PC-3 (cell line): ENCODE data around the gene CFAP410. TPM values are rescaled to one million over a fixed set of nuclear protein-coding genes. Genes with fewer than 3 reads are reported as not detected.
"Not testable (repeated sequence)": the region's sequence is repeated elsewhere in the genome, so short reads cannot be mapped to it uniquely, and the experiment has no call there.

ENCODE experiments used
- ATAC-seq: fragments of 200-7000 bp; cut with Tn5 transposase; 2 replicates; pipeline ENCODE4 v1.9.1; 2020; ENCODE audit warnings: mild to moderate bottlenecking, moderate library complexity
- BruUV-seq: library from RNA; stranded (reverse); fragments of 400-500 nt; replicated peaks from 2 replicates; lab custom pipeline; 2021; lab: Mats Ljungman, UMichigan
- CTCF ChIA-PET: fragments of 300-600 bp; sonication (Branson Sonifier 250); formaldehyde crosslinking; loops from one replicate; lab custom pipeline; 2022; ENCODE audit warnings: antibody characterized with exemption; lab: Charles Lee
- POLR2A ChIA-PET: fragments of 300-600 bp; sonication (Branson Sonifier 250); formaldehyde crosslinking; loops from one replicate; lab custom pipeline; 2022; ENCODE audit warnings: antibody characterized with exemption; ENCODE audit not compliant: unreplicated experiment; lab: Charles Lee
- DNase-seq: peaks from one replicate; pipeline ENCODE4 v3.0.0-alpha.2; 2015
- H2AFZ ChIP-seq: fragments of 300-600 bp; sonication (generic); 2 replicates; pipeline ENCODE4 v1.6.0; 2016; ENCODE audit warnings: antibody characterized with exemption, low read length
- H3F3A ChIP-seq: fragments of 300-600 bp; sonication (generic); one replicate; pipeline ENCODE4 v1.6.0; 2017; ENCODE audit warnings: antibody characterized with exemption, low read length, control low read depth, mild to moderate bottlenecking; ENCODE audit not compliant: unreplicated experiment
- H3K27ac ChIP-seq: fragments of 300-600 bp; sonication (generic); 2 replicates; pipeline ENCODE4 v1.5.1; 2016; ENCODE audit warnings: mild to moderate bottlenecking, low read length
- H3K27me3 ChIP-seq: fragments of 300-600 bp; sonication (generic); 2 replicates; pipeline ENCODE4 v1.6.1; 2016; ENCODE audit warnings: low read length, mixed read lengths
- H3K36me3 ChIP-seq: fragments of 300-600 bp; sonication (generic); 2 replicates; pipeline ENCODE4 v1.6.1; 2016; ENCODE audit warnings: low read depth, mixed run types, low read length, mixed read lengths
- H3K4me1 ChIP-seq: fragments of 300-600 bp; sonication (generic); 2 replicates; pipeline ENCODE4 v1.5.1; 2016; ENCODE audit warnings: low read length; ENCODE audit not compliant: insufficient read depth
- H3K4me2 ChIP-seq: fragments of 300-600 bp; sonication (generic); 2 replicates; pipeline ENCODE4 v1.6.0; 2016; ENCODE audit warnings: low read length
- H3K4me3 ChIP-seq: fragments of 300-600 bp; sonication (generic); 2 replicates; pipeline ENCODE4 v1.5.1; 2016; ENCODE audit warnings: mild to moderate bottlenecking, low read length, mixed read lengths
- H3K79me2 ChIP-seq: fragments of 300-600 bp; sonication (generic); 2 replicates; pipeline ENCODE4 v1.6.1; 2017; ENCODE audit warnings: low read length, mixed read lengths
- H3K9ac ChIP-seq: fragments of 300-600 bp; sonication (generic); 2 replicates; pipeline ENCODE4 v1.6.0; 2016; ENCODE audit warnings: mild to moderate bottlenecking, low read length
- H3K9me2 ChIP-seq: fragments of 300-600 bp; sonication (generic); replicated peaks from 2 replicates; pipeline ENCODE4 v1.6.1; 2016; ENCODE audit warnings: mixed run types, low read length, mixed read lengths
- H3K9me3 ChIP-seq: fragments of 300-600 bp; sonication (generic); 2 replicates; pipeline ENCODE4 v1.6.1; 2016; ENCODE audit warnings: low read length, mixed read lengths
- H4K20me1 ChIP-seq: fragments of 300-600 bp; sonication (generic); 2 replicates; pipeline ENCODE4 v1.6.1; 2016; ENCODE audit warnings: low read length, mixed read lengths
- EZH2 ChIP-seq: fragments of 300-600 bp; sonication (generic); IDR thresholded peaks from one replicate; pipeline ENCODE4 v1.6.1; 2017; ENCODE audit warnings: antibody characterized with exemption, mild to moderate bottlenecking, low read length; ENCODE audit not compliant: unreplicated experiment
- EZH2phosphoT487 ChIP-seq: fragments of 300-600 bp; sonication (generic); IDR thresholded peaks from 2 replicates; pipeline ENCODE4 v1.6.1; 2018; ENCODE audit warnings: mild to moderate bottlenecking, antibody characterized with exemption, low read length, borderline replicate concordance
- intact Hi-C: fragments of 100-400 bp; cut with micrococcal nuclease; formaldehyde crosslinking; loops from 2 replicates; pipeline ENCODE4 v1.9.0; 2023
- total RNA-seq: library from RNA; depleted of rRNA; stranded (reverse); fragments of >200 nt; gene quantifications from 2 replicates; pipeline ENCODE4 v1.2.3, GENCODE V29; 2014
- TF ChIP-seq, protein P1 (sequence below): fragments of 300-600 bp; sonication (generic); conservative IDR thresholded peaks from 2 replicates; pipeline ENCODE4 v1.5.1; 2017; ENCODE audit warnings: antibody characterized with exemption, low read depth, mild to moderate bottlenecking, low read length

Gene CFAP410
- total RNA-seq, 1 experiment from 2014 or later, result 18.4 TPM

DNA sequence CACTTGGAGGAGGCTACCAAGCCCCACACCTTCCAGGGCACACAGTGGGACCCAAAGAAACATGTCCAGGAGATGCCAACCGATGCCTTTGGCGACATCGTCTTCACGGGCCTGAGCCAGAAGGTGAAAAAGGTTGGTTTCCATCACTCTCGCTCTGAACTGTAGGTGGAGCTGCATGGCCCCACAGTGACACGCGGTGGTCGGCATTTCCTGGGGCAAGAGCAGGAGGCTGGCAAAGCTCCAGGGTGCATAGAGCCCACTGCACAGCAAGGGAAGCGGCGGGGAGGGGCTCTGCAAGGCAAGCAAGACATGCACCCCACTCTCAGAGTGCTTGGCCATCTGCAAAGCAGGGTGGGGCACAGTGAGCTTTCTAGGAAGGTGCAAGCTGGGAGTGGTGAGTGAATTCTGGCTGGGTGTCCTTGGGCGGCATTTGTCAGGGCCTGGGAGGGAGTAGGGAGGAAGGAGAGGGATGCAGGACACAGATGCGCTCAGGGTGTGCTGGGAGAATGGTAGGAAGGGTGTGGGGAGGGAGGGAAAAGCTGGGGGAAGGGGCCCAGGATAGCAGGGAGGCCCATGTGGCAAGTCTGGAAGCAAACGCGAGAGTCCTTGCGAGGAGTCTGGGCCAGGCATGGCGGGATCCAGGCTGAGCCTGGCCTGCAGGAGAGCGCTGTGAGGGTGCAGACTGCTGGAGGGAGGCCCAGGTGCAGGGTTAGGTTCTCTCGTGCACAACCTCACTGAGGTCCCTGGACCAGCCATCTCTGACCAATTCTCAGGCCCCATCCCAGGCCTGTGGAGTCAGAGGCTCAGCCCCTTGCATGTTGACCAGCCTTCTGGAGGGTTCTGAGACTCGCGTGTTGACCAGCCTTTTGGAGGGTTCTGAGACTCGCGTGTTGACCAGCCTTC is 25.2 kb upstream of the CFAP410 start:
- CTCF ChIA-PET, result no interaction called here
- Histone ChIP-seq H3K9me3 (0 out of 2 replicates have a peak, but pooled peaks cover 3% of the 10 kb centered on the region), H2AFZ (no peak overlapping the region), H3F3A (no peaks in the 10 kb centered on the region), H3K4me2 (no peak overlapping the region), H3K27ac (no peak overlapping the region), H3K9ac (no peak overlapping the region), H3K79me2 (no peaks in the 10 kb centered on the region), H3K36me3 (no peaks in the 10 kb centered on the region), H3K9me2 (no peaks in the 10 kb centered on the region), H3K4me3 (no peak overlapping the region), H4K20me1 (no peaks in the 10 kb centered on the region), H3K4me1 (no peaks in the 10 kb centered on the region), H3K27me3 (peaks cover 7% of the 10 kb centered on the region; the same call in 1 of the 2 replicates)
- no TSS peak for BruUV-seq
- intact Hi-C loops, result no loop called here
- POLR2A ChIA-PET, result no interaction called here
- no peak for TF ChIP-seq EZH2
- TF ChIP-seq, protein P1, sequence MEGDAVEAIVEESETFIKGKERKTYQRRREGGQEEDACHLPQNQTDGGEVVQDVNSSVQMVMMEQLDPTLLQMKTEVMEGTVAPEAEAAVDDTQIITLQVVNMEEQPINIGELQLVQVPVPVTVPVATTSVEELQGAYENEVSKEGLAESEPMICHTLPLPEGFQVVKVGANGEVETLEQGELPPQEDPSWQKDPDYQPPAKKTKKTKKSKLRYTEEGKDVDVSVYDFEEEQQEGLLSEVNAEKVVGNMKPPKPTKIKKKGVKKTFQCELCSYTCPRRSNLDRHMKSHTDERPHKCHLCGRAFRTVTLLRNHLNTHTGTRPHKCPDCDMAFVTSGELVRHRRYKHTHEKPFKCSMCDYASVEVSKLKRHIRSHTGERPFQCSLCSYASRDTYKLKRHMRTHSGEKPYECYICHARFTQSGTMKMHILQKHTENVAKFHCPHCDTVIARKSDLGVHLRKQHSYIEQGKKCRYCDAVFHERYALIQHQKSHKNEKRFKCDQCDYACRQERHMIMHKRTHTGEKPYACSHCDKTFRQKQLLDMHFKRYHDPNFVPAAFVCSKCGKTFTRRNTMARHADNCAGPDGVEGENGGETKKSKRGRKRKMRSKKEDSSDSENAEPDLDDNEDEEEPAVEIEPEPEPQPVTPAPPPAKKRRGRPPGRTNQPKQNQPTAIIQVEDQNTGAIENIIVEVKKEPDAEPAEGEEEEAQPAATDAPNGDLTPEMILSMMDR, result no peak
- no peak for TF ChIP-seq EZH2phosphoT487
- no peak for ATAC-seq
- no peak for DNase-seq

DNA sequence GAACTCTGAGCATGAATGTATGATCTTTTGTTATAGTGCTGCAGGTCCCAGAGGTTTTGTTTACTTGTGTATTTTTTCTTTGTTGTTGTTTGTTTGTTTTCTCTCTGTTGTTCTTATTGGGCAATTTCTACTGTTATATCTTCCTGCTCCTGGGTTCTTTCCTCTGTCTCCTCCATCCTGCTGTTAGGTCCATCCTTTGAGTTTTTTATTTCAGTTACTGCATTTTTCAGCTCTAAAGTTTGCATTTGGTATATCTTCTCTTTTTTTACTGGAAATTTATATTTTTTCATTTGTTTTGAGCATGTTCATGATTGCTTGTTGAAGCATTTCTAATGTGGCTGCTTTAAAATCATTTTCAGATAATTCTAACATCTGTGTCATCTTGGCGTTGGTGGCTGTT is 24.1 kb upstream of the CFAP410 start:
- DNase-seq (no peak), ATAC-seq (no peak)
- Histone ChIP-seq H3K4me3 (no peak overlapping the region), H3K36me3 (no peaks in the 10 kb centered on the region), H2AFZ (no peak overlapping the region), H3K9ac (no peak overlapping the region), H3K4me1 (no peaks in the 10 kb centered on the region), H3K27me3 (peaks cover 7% of the 10 kb centered on the region; the same call in 1 of the 2 replicates), H3K79me2 (no peaks in the 10 kb centered on the region), H3K9me3 (0 out of 2 replicates have a peak, but pooled peaks cover 3% of the 10 kb centered on the region), H3K9me2 (no peaks in the 10 kb centered on the region), H3K27ac (no peak overlapping the region), H4K20me1 (no peaks in the 10 kb centered on the region), H3K4me2 (no peak overlapping the region), H3F3A (no peaks in the 10 kb centered on the region)
- ChIA-PET POLR2A (no interaction called here), CTCF (no interaction called here)
- intact Hi-C loops, result no loop called here
- no peak for TF ChIP-seq EZH2phosphoT487
- TF ChIP-seq, protein P1, result no peak
- no peak for TF ChIP-seq EZH2
- no TSS peak for BruUV-seq

DNA sequence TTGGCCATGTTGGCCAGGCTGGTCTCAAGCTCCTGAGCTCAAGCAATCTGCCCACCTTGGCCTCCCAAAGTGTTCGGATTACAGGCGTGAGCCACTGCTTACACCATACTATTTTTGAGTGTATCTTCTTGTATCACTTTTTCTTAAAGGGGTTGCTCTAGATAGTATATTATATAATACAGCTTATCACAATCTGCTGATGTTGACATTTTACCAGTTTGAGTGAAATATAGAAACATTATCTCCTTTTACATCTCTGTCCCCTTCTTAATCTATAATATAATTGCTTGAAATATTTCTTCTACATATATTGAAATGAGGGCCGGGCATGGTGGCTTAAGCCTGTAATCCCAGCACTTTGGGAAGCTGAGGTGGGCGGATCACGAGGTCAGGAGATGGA is 22.7 kb upstream of the CFAP410 start:
- H3K27me3 ChIP-seq, H3K4me3 ChIP-seq, H2AFZ ChIP-seq, CTCF ChIA-PET, intact Hi-C loops, H3K79me2 ChIP-seq, ATAC-seq, BruUV-seq, POLR2A ChIA-PET, H3K9me3 ChIP-seq, H4K20me1 ChIP-seq, H3F3A ChIP-seq, H3K4me2 ChIP-seq, H3K4me1 ChIP-seq, H3K9ac ChIP-seq, DNase-seq, H3K36me3 ChIP-seq, H3K9me2 ChIP-seq, H3K27ac ChIP-seq: not testable (repeated sequence)
